ENCODE measurements around the gene COL2A1. TPM values are rescaled to one million over a fixed set of nuclear protein-coding genes. Genes with fewer than 3 reads are reported as not detected.
"Not testable (repeated sequence)": the region's sequence is repeated elsewhere in the genome, so short reads cannot be mapped to it uniquely, and the experiment has no call there.

Gene COL2A1
- total RNA-seq, 4 donors from 2014 or later = 0.15 to 1.9 TPM; not detected in 2

DNA sequence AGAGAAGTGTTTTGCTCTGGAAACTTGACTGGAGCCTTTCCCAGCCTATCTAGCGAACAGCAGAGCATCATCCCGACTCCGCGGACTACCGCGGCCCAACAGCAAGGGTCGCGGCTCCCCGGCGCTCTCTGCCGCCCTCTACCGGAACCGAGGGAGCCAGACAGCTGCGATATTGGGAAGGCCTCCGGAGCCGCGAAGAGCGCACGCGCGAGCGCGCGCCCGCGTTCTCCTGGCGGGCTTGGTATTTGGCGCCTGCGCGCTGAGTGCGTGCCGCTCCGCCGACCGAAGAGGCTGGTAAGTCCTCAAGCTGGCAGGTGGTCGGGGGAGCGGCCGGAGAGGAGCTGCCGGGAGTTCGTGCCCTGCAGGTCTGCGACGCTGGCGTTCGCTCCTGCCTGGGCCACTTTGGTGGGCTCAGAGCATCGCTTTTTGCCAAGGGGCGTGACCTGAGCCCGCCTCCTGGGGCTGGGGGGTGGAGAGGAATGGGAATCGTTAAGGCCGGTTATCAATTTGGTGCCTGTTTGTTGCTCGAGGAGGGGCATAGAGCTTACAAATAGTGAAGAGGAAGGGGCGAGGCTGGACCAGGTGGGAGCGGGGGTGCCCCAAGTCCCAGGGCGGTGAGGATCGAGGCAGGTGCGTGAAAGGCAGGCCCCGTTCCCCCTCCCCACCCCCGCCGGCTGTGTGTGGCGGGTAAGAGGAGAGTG, 40.8 kb downstream of the COL2A1 start, which contains the start of gene TMEM106C:
TSS of gene TMEM106C (plus strand) at position 257 of the 701 bp plus-strand sequence. CDS start 641 bp downstream, outside the sequence.
- Histone ChIP-seq H3K36me3 (no peaks in the 10 kb centered on the region), H3K9me3 (no peaks in the 10 kb centered on the region), H3K27ac (peak within 1 kb of the TSS; percentile 60 to 80), H3K4me3 (peak within 1 kb of the TSS; percentile 83 to 84), H3K27me3 (no peaks in the 10 kb centered on the region), H3K4me1 (no peaks in the 10 kb centered on the region)
- TF ChIP-seq, protein P1, sequence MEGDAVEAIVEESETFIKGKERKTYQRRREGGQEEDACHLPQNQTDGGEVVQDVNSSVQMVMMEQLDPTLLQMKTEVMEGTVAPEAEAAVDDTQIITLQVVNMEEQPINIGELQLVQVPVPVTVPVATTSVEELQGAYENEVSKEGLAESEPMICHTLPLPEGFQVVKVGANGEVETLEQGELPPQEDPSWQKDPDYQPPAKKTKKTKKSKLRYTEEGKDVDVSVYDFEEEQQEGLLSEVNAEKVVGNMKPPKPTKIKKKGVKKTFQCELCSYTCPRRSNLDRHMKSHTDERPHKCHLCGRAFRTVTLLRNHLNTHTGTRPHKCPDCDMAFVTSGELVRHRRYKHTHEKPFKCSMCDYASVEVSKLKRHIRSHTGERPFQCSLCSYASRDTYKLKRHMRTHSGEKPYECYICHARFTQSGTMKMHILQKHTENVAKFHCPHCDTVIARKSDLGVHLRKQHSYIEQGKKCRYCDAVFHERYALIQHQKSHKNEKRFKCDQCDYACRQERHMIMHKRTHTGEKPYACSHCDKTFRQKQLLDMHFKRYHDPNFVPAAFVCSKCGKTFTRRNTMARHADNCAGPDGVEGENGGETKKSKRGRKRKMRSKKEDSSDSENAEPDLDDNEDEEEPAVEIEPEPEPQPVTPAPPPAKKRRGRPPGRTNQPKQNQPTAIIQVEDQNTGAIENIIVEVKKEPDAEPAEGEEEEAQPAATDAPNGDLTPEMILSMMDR (IDR thresholded peaks at IDR 0.05) = peak; percentile 97 to 99 (median 98)
- TF ChIP-seq POLR2A (IDR thresholded peaks at IDR 0.05) = peak; percentile 15 to 47
- intact Hi-C loops (cut with DNase I; ENCODE audit: low total_unique reads) = no loop called here
- DNase-seq = peak; percentile 90 to 94

DNA sequence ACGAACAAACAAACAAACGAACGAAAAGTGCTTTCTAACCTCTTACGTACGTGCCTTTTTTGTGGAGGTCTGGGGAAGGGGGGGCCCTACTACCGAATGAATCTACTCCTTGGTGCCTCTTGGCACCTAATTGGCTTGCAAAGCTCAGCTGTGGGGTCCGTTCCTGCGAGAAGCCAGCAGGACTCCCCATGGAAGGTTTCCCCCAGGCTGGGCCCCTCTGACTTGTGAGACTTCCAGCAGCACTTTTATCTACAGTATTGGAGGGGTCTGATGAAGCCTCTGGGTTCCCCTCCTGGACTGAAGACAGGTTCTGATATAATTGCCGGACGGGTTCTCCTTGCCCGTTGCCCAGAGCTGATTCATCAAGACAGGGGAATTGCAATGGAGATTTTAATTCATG, 42.1 kb downstream of the COL2A1 start:
- Histone ChIP-seq H3K36me3 (no peaks in the 10 kb centered on the region), H3K27ac (no peak overlapping the region), H3K4me1 (no peaks in the 10 kb centered on the region), H3K9me3 (no peaks in the 10 kb centered on the region), H3K4me3 (no peak overlapping the region), H3K27me3 (no peaks in the 10 kb centered on the region)
- intact Hi-C loops (cut with DNase I; ENCODE audit: low total_unique reads) = no loop called here
- DNase-seq = no peak
- no peak for TF ChIP-seq POLR2A (IDR thresholded peaks at IDR 0.05)
- TF ChIP-seq, protein P1 (IDR thresholded peaks at IDR 0.05) = no peak

DNA sequence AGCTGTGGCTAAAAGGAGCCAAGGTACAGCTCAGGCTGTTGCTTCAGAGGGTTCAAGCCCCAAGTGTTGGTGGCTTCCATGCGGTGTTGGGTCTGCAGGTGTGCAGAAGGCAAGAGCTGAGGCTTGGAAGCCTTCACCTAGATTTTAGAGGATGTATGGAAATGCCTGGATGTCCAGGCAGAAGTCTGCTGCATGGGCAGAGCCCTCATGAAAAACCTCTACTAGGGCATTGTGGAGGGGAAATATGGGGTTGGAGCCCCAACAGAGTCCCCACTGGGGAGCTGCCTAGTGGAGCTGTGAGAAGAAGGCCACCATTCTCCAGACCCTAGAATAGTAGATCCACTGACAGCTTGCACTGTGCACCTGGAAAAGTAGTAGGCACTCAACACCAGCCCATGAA, 46.6 kb downstream of the COL2A1 start:
- H3K4me1 ChIP-seq; H3K27me3 ChIP-seq; H3K4me3 ChIP-seq; H3K36me3 ChIP-seq; H3K27ac ChIP-seq; intact Hi-C loops (cut with DNase I; ENCODE audit: low total_unique reads); H3K9me3 ChIP-seq; DNase-seq: not testable (repeated sequence)

DNA sequence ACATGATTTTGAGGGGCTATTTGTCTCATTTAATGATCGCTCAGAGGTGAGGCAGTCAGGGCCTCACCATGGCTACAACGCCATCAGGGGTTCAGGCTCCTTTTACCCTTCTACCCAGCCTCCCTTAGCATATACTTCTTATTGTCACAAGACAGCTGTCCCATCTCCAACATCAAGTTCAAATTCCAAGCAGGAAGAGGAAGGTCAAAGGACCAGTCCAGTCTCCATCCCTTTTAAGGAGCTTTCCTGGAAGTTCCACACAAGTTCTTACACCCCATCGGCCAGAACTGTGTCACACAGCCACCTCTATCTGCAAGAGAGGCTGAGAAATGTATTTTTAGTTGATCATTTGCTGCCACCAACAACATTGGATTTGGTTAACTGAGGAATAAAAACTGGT, 49.2 kb downstream of the COL2A1 start:
- Histone ChIP-seq H3K4me3 (no peak overlapping the region), H3K27me3 (no peaks in the 10 kb centered on the region), H3K4me1 (no peaks in the 10 kb centered on the region), H3K36me3 (no peaks in the 10 kb centered on the region), H3K9me3 (no peaks in the 10 kb centered on the region), H3K27ac (no peak overlapping the region)
- TF ChIP-seq, protein P1 (IDR thresholded peaks at IDR 0.05) = no peak
- no peak for TF ChIP-seq POLR2A (IDR thresholded peaks at IDR 0.05)
- intact Hi-C loops (cut with DNase I; ENCODE audit: low total_unique reads) = no loop called here
- no peak for DNase-seq

DNA sequence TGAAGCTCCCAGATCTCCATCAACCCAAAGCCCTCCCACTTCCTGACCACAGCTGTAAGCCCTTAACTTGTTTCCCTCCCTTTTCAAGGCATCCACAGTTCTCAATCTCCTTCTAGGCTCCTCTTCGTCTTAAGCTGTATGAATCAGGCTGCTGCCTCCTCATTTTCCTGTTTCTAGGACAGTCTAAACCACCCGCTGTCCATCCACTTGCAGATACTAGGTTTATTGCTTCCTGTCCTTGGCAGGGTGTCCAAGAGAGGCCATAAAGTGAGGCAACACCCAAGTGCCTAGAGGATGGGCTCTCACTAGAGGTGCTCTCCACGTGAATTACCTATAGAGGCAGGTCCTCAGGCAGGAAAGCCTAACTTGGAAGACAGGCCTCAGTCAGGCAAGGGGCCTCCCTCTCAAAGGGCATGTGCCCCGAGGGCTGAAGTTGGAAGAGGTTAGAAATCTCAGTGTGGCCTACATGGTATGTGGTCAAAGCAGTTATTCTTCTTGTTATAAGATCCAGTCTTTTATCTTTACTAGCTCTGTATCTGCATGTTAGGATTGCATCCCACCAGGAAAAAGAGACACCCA, 49.7 kb downstream of the COL2A1 start:
- no peaks in the 10 kb centered on the region for H3K27me3 ChIP-seq
- H3K4me3 ChIP-seq = no peak overlapping the region
- no peaks in the 10 kb centered on the region for H3K36me3 ChIP-seq
- DNase-seq = no peak
- intact Hi-C loops (cut with DNase I; ENCODE audit: low total_unique reads) = no loop called here
- TF ChIP-seq, protein P1 (IDR thresholded peaks at IDR 0.05) = no peak
- no peak for TF ChIP-seq POLR2A (IDR thresholded peaks at IDR 0.05)
- no peaks in the 10 kb centered on the region for H3K4me1 ChIP-seq
- H3K27ac ChIP-seq = no peak overlapping the region
- no peaks in the 10 kb centered on the region for H3K9me3 ChIP-seq

Measured in uterus (tissue), 4 donors.